Measurements from ENCODE around the gene IQCH. TPM values are rescaled to one million over a fixed set of nuclear protein-coding genes. Genes with fewer than 3 reads are reported as not detected.
A peak's percentile ranks its signal among the peaks of the same experiment; 100 is the strongest.

Gene IQCH
- total and polyA plus RNA-seq, 9 donors, result 0.69 to 1.8 (median 0.97) TPM

GRCh38 chr15:67385971-67386370 is 131.4 kb downstream of the IQCH start:
- no CpG with 5 or more reads among the region's 1 CpG for WGBS (ENCODE audit: insufficient coverage)
- H3K36me3 ChIP-seq (ENCODE audit: control insufficient read depth, insufficient read depth, low read length), result no peaks in the 10 kb centered on the region
- no peaks in the 10 kb centered on the region for H3K4me1 ChIP-seq (ENCODE audit: control insufficient read depth, insufficient read depth, low read length)
- no peak overlapping the region for H3K4me3 ChIP-seq (ENCODE audit: low read length)
- no peak overlapping the region for H3K27ac ChIP-seq (ENCODE audit: low read length)
- no peaks in the 10 kb centered on the region for H3K27me3 ChIP-seq (ENCODE audit: control insufficient read depth, insufficient read depth, low read length)
- DNase-seq, result no peak
- no peaks in the 10 kb centered on the region for H3K9me3 ChIP-seq (replicated peaks; ENCODE audit: control insufficient read depth, low read depth, low read length)

DNA sequence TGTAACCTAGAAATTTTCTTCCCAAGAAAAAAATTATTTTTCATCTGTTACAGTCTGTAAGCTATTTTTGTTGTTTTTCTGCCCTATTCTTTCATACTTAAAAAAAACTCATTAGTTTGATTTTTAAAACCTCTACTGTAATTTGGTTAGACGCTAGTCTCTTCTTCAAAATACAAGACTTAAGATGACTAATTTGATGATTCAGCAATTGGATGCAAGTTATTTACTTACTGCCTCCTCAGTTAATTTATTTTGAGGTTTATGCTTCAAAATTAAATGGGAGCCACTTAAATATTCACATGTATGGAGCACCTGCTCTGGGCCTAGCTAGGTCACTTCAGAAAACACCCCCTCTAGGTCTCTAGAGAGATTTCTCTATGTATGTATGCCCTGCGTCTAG is 132.4 kb downstream of the IQCH start:
- no peak overlapping the region for H3K27ac ChIP-seq (ENCODE audit: low read length)
- no peaks in the 10 kb centered on the region for H3K9me3 ChIP-seq (replicated peaks; ENCODE audit: control insufficient read depth, low read depth, low read length)
- H3K4me3 ChIP-seq (ENCODE audit: low read length), result no peak overlapping the region
- no peaks in the 10 kb centered on the region for H3K27me3 ChIP-seq (ENCODE audit: control insufficient read depth, insufficient read depth, low read length)
- no peaks in the 10 kb centered on the region for H3K4me1 ChIP-seq (ENCODE audit: control insufficient read depth, insufficient read depth, low read length)
- WGBS (ENCODE audit: insufficient coverage), result no CpG with 5 or more reads among the region's 2 CpGs
- H3K36me3 ChIP-seq (ENCODE audit: control insufficient read depth, insufficient read depth, low read length), result no peaks in the 10 kb centered on the region
- DNase-seq, result no peak

DNA sequence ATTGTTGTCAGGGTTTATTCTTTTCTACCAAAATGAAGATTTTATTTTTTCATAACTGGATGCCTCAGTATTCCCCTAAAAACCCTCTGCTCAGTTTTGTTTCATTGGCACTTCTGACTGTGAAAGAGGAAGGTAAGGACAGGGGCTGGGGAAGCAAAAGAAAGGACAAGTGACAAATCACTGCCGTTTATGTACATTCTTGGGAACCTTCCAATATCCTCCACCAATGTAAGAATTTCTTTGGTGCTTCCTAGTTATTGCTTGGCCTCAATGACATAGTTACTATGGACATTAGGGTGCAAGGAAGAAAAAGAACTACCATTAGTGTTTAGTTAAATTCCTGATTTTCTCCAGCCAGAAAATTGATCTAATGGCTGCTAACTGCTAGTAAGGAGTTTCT is 135.4 kb downstream of the IQCH start:
- H3K4me1 ChIP-seq (ENCODE audit: control insufficient read depth, insufficient read depth, low read length), result no peaks in the 10 kb centered on the region
- H3K27me3 ChIP-seq (ENCODE audit: control insufficient read depth, insufficient read depth, low read length), result no peaks in the 10 kb centered on the region

DNA sequence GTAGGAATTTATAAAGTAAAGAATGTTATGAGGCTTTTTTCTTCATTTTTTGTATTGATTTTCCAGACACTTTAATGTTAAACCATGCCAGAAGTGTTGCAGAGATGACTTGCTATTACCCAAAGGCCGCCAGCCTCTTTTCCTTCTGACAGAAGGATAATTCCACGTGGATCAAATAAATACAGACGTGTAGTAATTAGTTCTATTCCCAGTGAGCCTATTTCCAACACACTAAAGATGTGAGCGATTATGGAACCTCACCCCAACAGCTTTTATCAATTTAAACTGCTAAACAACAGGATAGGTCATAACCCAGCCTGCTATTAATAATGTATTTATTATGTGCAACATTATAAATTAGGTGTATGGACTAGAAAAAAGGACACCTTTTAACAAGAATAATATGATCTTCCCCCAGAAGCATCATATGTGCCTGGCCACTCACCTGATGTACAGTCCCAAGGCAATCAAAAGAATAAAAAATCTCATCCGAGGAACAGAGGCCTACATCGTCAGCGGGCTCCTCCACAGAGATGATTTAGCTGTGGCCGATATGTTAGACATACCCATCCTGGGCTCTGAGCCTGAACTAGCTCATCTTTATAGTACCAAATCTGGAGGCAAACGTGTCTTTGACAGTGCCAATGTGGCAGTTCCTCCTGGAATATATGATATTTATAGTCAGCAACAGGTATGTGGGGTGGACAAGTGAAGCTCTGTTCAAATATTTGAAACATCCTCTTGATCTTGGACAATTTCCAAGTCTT is 140.5 kb downstream of the IQCH start:
- Histone ChIP-seq H3K36me3 (ENCODE audit: control insufficient read depth, insufficient read depth, low read length) (no peaks in the 10 kb centered on the region), H3K27ac (ENCODE audit: low read length) (no peak overlapping the region), H3K4me3 (ENCODE audit: low read length) (no peak overlapping the region), H3K4me1 (ENCODE audit: control insufficient read depth, insufficient read depth, low read length) (no peaks in the 10 kb centered on the region), H3K9me3 (replicated peaks; ENCODE audit: control insufficient read depth, low read depth, low read length) (no peaks in the 10 kb centered on the region), H3K27me3 (ENCODE audit: control insufficient read depth, insufficient read depth, low read length) (no peaks in the 10 kb centered on the region)
- WGBS (ENCODE audit: insufficient coverage), result 72% methylated on average over 3 of the region's 9 CpGs
- peak; percentile 51 for DNase-seq

More for the DNA sequence above, 135.4 kb downstream of the IQCH start:
- peak; percentile 25 for DNase-seq
- no peaks in the 10 kb centered on the region for H3K36me3 ChIP-seq (ENCODE audit: control insufficient read depth, insufficient read depth, low read length)
- no CpG with 5 or more reads among the region's 1 CpG for WGBS (ENCODE audit: insufficient coverage)
- H3K27ac ChIP-seq (ENCODE audit: low read length), result no peak overlapping the region
- H3K4me3 ChIP-seq (ENCODE audit: low read length), result no peak overlapping the region
- no peaks in the 10 kb centered on the region for H3K9me3 ChIP-seq (replicated peaks; ENCODE audit: control insufficient read depth, low read depth, low read length)

DNA sequence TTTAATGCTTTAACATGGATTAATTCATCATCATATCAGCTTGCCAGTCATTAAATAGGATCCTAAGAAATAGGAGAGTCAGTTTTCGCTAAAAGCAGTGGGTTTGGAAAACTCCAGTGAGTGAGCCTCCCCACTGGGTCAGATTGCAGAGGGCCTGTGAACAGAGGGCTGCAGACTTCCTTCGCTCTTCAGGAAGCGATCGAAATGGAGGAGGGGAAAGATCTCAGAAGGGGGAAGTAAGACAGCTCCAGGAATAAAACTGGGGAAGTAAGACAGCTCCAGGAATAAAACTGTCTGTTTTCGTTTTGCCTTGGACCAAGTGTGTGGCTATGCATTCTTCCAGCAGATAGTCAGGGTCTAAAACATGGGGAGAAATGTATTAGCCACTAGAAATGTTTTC is 141.5 kb downstream of the IQCH start:
- no peaks in the 10 kb centered on the region for H3K4me1 ChIP-seq (ENCODE audit: control insufficient read depth, insufficient read depth, low read length)
- no peaks in the 10 kb centered on the region for H3K9me3 ChIP-seq (replicated peaks; ENCODE audit: control insufficient read depth, low read depth, low read length)
- WGBS (ENCODE audit: insufficient coverage), result 38% methylated on average over 5 of the region's 5 CpGs
- no peak overlapping the region for H3K27ac ChIP-seq (ENCODE audit: low read length)
- no peak overlapping the region for H3K4me3 ChIP-seq (ENCODE audit: low read length)
- H3K36me3 ChIP-seq (ENCODE audit: control insufficient read depth, insufficient read depth, low read length), result no peaks in the 10 kb centered on the region
- no peaks in the 10 kb centered on the region for H3K27me3 ChIP-seq (ENCODE audit: control insufficient read depth, insufficient read depth, low read length)
- DNase-seq, result peak; percentile 71

DNA sequence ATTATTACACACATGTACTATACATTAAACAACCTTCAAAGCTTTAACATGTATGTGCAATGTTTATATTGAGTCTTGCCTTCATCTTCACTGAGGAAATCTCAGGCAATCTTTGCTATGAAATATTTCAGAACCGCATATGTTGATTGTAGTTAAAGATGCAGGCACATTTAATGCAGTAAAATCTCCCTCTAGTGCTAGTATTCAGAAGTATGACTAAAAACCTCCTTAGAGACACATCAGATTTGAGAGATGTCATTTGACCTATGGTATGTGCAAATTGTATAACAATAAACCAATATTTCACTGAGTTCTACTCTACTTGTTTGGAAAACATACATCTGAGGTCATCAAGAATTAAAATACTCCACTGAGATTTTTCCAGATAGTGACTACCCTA is 142.6 kb downstream of the IQCH start:
- DNase-seq, result peak; percentile 15
- Histone ChIP-seq H3K4me3 (ENCODE audit: low read length) (no peak overlapping the region), H3K27me3 (ENCODE audit: control insufficient read depth, insufficient read depth, low read length) (no peaks in the 10 kb centered on the region), H3K9me3 (replicated peaks; ENCODE audit: control insufficient read depth, low read depth, low read length) (no peaks in the 10 kb centered on the region), H3K36me3 (ENCODE audit: control insufficient read depth, insufficient read depth, low read length) (no peaks in the 10 kb centered on the region), H3K4me1 (ENCODE audit: control insufficient read depth, insufficient read depth, low read length) (no peaks in the 10 kb centered on the region), H3K27ac (ENCODE audit: low read length) (no peak overlapping the region)
- WGBS (ENCODE audit: insufficient coverage), result no CpG with 5 or more reads among the region's 1 CpG

- Histone ChIP-seq H3K9me3 (replicated peaks; ENCODE audit: control insufficient read depth, low read depth, low read length) (no peaks in the 10 kb centered on the region), H3K4me1 (ENCODE audit: control insufficient read depth, insufficient read depth, low read length) (no peaks in the 10 kb centered on the region), H3K36me3 (ENCODE audit: control insufficient read depth, insufficient read depth, low read length) (no peaks in the 10 kb centered on the region), H3K27me3 (ENCODE audit: control insufficient read depth, insufficient read depth, low read length) (no peaks in the 10 kb centered on the region), H3K4me3 (ENCODE audit: low read length) (no peak overlapping the region), H3K27ac (ENCODE audit: low read length) (no peak overlapping the region)
- DNase-seq, result no peak
- 60% methylated on average over 1 of the region's 4 CpGs for WGBS (ENCODE audit: insufficient coverage)
These were observed 145.3 kb downstream of the IQCH start for GRCh38 chr15:67399925-67400324.

DNA sequence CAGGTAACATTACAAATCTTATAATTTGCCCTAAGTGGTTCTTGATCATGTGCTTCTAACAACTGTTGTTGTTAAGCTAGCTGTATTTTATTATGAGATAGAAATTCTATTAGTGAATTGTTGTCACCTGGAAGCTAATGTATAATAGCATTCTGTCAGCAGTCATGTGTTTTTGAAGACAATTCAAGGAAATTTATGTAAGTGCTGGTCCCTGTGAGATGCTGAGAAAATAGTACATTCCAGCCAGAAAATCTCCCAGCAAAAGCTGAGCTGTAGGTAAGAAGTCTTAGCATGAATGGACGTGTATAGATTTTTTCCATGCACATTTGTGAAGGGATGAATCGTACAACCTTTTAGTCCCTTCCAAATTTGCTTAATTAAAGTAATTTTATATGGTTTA is 146.3 kb downstream of the IQCH start:
- Histone ChIP-seq H3K9me3 (replicated peaks; ENCODE audit: control insufficient read depth, low read depth, low read length) (no peaks in the 10 kb centered on the region), H3K4me1 (ENCODE audit: control insufficient read depth, insufficient read depth, low read length) (no peaks in the 10 kb centered on the region), H3K4me3 (ENCODE audit: low read length) (no peak overlapping the region), H3K36me3 (ENCODE audit: control insufficient read depth, insufficient read depth, low read length) (no peaks in the 10 kb centered on the region), H3K27ac (ENCODE audit: low read length) (no peak overlapping the region), H3K27me3 (ENCODE audit: control insufficient read depth, insufficient read depth, low read length) (no peaks in the 10 kb centered on the region)
- DNase-seq, result peak; percentile 12
- WGBS (ENCODE audit: insufficient coverage), result no CpG with 5 or more reads among the region's 2 CpGs

GRCh38 chr15:67401336-67401735 is 146.8 kb downstream of the IQCH start:
- no peak for DNase-seq
- no peak overlapping the region for H3K4me3 ChIP-seq (ENCODE audit: low read length)
- WGBS (ENCODE audit: insufficient coverage), result 83% methylated on average over 1 of the region's 5 CpGs

GRCh38 chr15:67403428-67404154 is 149.0 kb downstream of the IQCH start:
- no CpG with 5 or more reads among the region's 4 CpGs for WGBS (ENCODE audit: insufficient coverage)
- H3K4me3 ChIP-seq (ENCODE audit: low read length), result no peak overlapping the region
- H3K27ac ChIP-seq (ENCODE audit: low read length), result no peak overlapping the region
- H3K36me3 ChIP-seq (ENCODE audit: control insufficient read depth, insufficient read depth, low read length), result no peaks in the 10 kb centered on the region
- no peaks in the 10 kb centered on the region for H3K27me3 ChIP-seq (ENCODE audit: control insufficient read depth, insufficient read depth, low read length)
- DNase-seq, result no peak
- no peaks in the 10 kb centered on the region for H3K9me3 ChIP-seq (replicated peaks; ENCODE audit: control insufficient read depth, low read depth, low read length)
- H3K4me1 ChIP-seq (ENCODE audit: control insufficient read depth, insufficient read depth, low read length), result no peaks in the 10 kb centered on the region

More at GRCh38 chr15:67401336-67401735, 146.8 kb downstream of the IQCH start:
- H3K4me1 ChIP-seq (ENCODE audit: control insufficient read depth, insufficient read depth, low read length), result no peaks in the 10 kb centered on the region
- H3K9me3 ChIP-seq (replicated peaks; ENCODE audit: control insufficient read depth, low read depth, low read length), result no peaks in the 10 kb centered on the region
- no peaks in the 10 kb centered on the region for H3K36me3 ChIP-seq (ENCODE audit: control insufficient read depth, insufficient read depth, low read length)
- H3K27ac ChIP-seq (ENCODE audit: low read length), result no peak overlapping the region
- H3K27me3 ChIP-seq (ENCODE audit: control insufficient read depth, insufficient read depth, low read length), result no peaks in the 10 kb centered on the region

Measured in muscle of leg (tissue), 11 donors.